ENCODE results near the gene MERTK.
"Not testable (repeated sequence)": the region's sequence is repeated elsewhere in the genome, so short reads cannot be mapped to it uniquely, and the experiment has no call there.

DNA sequence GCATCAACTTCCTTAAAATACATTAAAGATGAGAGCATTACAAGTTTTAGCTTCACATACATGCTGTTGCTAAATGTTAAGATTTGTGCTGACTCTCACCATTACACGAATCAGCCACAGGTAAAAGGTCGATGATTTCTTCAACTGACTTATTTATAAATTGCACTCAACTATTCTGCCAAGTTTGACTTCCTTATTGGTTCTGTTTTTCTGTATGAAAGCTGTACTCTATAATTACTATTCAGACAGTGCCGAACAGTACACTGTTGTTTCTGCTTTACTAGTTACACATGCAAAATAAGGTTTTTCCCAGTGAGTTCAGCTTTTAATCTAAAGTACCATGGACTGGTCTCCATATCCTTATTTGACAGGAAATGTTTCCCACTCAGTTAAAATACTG lies 33.3 kb upstream of the MERTK start:
- TF ChIP-seq EP300, POLR2AphosphoS5, POLR2A (IDR thresholded peaks at IDR 0.05): not testable (repeated sequence)
- TF ChIP-seq, protein P1, sequence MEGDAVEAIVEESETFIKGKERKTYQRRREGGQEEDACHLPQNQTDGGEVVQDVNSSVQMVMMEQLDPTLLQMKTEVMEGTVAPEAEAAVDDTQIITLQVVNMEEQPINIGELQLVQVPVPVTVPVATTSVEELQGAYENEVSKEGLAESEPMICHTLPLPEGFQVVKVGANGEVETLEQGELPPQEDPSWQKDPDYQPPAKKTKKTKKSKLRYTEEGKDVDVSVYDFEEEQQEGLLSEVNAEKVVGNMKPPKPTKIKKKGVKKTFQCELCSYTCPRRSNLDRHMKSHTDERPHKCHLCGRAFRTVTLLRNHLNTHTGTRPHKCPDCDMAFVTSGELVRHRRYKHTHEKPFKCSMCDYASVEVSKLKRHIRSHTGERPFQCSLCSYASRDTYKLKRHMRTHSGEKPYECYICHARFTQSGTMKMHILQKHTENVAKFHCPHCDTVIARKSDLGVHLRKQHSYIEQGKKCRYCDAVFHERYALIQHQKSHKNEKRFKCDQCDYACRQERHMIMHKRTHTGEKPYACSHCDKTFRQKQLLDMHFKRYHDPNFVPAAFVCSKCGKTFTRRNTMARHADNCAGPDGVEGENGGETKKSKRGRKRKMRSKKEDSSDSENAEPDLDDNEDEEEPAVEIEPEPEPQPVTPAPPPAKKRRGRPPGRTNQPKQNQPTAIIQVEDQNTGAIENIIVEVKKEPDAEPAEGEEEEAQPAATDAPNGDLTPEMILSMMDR (IDR thresholded peaks at IDR 0.05) = not testable (repeated sequence)
